Endodermal cell (in vitro differentiated cells): ENCODE results near the gene PXN. TPM values are rescaled to one million over a fixed set of nuclear protein-coding genes. Genes with fewer than 3 reads are reported as not detected.
A peak's percentile ranks its signal among the peaks of the same experiment; 100 is the strongest.

Experiments
- DNase-seq: peaks from one replicate; pipeline ENCODE4 v3.0.0-alpha.2; 2017
- H3K27ac ChIP-seq: 2 replicates; pipeline ENCODE4 v1.5.1; 2013; ENCODE audit warnings: mild to moderate bottlenecking, low read depth, low read length, moderate library complexity
- H3K27me3 ChIP-seq: 2 replicates; pipeline ENCODE4 v1.6.1; 2013; ENCODE audit warnings: mild to moderate bottlenecking, low read length, moderate library complexity; ENCODE audit not compliant: insufficient read depth, control insufficient read depth, poor library complexity, severe bottlenecking
- H3K36me3 ChIP-seq: 2 replicates; pipeline ENCODE4 v1.7.0; 2013; ENCODE audit warnings: mild to moderate bottlenecking, low read length, moderate library complexity; ENCODE audit not compliant: control insufficient read depth, insufficient read depth
- H3K4me1 ChIP-seq: one replicate; pipeline ENCODE4 v1.7.0; 2013; ENCODE audit warnings: low read length; ENCODE audit not compliant: control insufficient read depth, insufficient read depth
- H3K4me3 ChIP-seq: 2 replicates; pipeline ENCODE4 v1.5.1; 2013; ENCODE audit warnings: mild to moderate bottlenecking, low read length, moderate library complexity
- H3K9ac ChIP-seq: 2 replicates; pipeline ENCODE4 v1.6.1; 2013; ENCODE audit warnings: mild to moderate bottlenecking, low read length, moderate library complexity; ENCODE audit not compliant: poor library complexity, severe bottlenecking; ENCODE audit errors: extremely low read depth
- H3K9me3 ChIP-seq: 2 replicates; pipeline ENCODE4 v1.6.1; 2013; ENCODE audit warnings: mild to moderate bottlenecking, low read length, moderate library complexity; ENCODE audit not compliant: control insufficient read depth
- H3K27ac Mint-ChIP-seq: 2 replicates; pipeline ENCODE4 v1.8.0; 2020; ENCODE audit warnings: mixed read lengths
- H3K27me3 Mint-ChIP-seq: 2 replicates; pipeline ENCODE4 v1.8.0; 2021; ENCODE audit warnings: mild to moderate bottlenecking, mixed read lengths; ENCODE audit not compliant: insufficient read depth
- H3K36me3 Mint-ChIP-seq: 2 replicates; pipeline ENCODE4 v1.8.0; 2020; ENCODE audit warnings: low read depth, mixed read lengths
- H3K4me1 Mint-ChIP-seq: 2 replicates; pipeline ENCODE4 v1.8.0; 2020; ENCODE audit warnings: mixed read lengths
- H3K4me3 Mint-ChIP-seq: 2 replicates; pipeline ENCODE4 v1.8.0; 2020; ENCODE audit warnings: mild to moderate bottlenecking, moderate library complexity, mixed read lengths
- H3K9me3 Mint-ChIP-seq: 2 replicates; pipeline ENCODE4 v1.8.0; 2020; ENCODE audit warnings: mild to moderate bottlenecking, mixed read lengths
- CTCF ChIP-seq: fragments of 200-600 bp; sonication (generic); conservative IDR thresholded peaks from 2 replicates; pipeline ENCODE4 v1.5.0; 2021; ENCODE audit warnings: antibody characterized with exemption, mild to moderate bottlenecking
- WGBS, 2 experiments: methylation state at CpG; one replicate each; pipeline versions ENCODE4 v1.1.5 to v1.1.7; 2013; ENCODE audit warnings: missing lambda C conversion rate in 2 of 2, mixed read lengths in 1 of 2; ENCODE audit not compliant: insufficient coverage in 1 of 2, insufficient read length in 1 of 2; 5-methylcytosine and 5-hydroxymethylcytosine counted together
- total RNA-seq, 2 donors: library from RNA; stranded (reverse); fragmentation: NEBNext Ultra II Directional in 1 of 2; extraction: Animal tissue kit (Norgen Biotek cat#: 25700) in 1 of 2; gene quantifications; 2 replicates in 1 of 2; 3 replicates in 1 of 2; pipeline ENCODE4 v1.2.1, GENCODE V29; 2021

Gene PXN
- total RNA-seq, 2 donors from 2014 or later = 58.4 to 92.7 TPM

- Mint-ChIP-seq H3K27ac (peak overlapping the region; percentile 77), H3K4me1 (peaks cover 13% of the 10 kb centered on the region), H3K27me3 (no peaks in the 10 kb centered on the region), H3K4me3 (no peak overlapping the region), H3K36me3 (peaks cover 53% of the 10 kb centered on the region), H3K9me3 (no peaks in the 10 kb centered on the region)
- H3K27ac ChIP-seq = peak overlapping the region; percentile 62
- 80 to 87% methylated on average over 1 to 10 of the region's 10 CpGs for WGBS, 2 experiments
- no peak overlapping the region for H3K9ac ChIP-seq
- H3K4me1 ChIP-seq = peaks cover 15% of the 10 kb centered on the region
- H3K27me3 ChIP-seq = no peaks in the 10 kb centered on the region
- DNase-seq = no peak
- H3K4me3 ChIP-seq = no peak overlapping the region
- H3K36me3 ChIP-seq = peaks cover 60% of the 10 kb centered on the region
- TF ChIP-seq CTCF = no peak
- H3K9me3 ChIP-seq = no peaks in the 10 kb centered on the region
Measured at GRCh38 chr12:120220838-120221575, 44.5 kb downstream of the PXN start.

DNA sequence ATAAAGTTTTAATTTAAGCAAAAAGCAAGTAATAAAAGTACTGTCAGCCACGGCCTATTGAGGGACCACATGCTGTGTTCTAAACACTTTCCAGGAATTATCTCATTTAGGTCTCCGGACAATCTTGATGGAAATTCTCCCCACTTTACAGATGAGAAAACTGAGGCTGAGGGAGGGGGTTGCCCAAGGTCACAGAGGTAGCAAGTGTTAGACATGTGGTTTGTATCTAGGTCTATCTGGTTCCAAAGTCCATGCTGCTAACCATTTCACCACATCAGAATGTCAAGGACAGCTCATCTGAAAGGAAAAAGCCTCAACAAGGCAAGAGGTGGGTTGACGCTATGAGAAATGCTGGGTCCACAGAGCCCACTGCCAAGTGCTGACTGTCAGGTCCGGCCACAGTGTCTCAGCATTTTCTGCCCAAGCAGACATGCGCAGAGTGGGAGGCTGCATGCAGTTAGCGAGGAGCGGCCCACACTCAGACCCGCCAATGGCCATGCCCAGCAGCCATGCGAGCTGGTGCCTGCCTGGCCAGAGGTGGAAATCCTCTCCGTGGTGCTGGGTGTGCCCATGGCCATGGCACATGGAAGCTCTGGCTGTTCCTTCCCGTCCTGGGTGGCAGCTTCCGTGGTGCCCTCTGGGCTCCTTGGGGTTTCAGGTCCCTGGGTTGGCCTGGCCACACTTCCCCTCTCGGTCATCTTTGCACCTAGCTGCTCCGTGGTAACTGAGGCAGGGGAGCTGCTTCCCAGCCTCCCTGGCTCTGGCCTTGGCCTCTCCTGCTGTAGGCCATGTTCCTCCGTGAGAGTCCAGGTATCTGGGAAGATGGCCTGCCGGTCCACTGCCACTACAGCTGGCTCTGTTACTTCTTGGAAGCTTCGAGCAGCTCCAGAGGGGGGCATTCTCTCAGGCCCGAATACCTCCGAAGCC lies 46.6 kb downstream of the PXN start:
- no peak for DNase-seq
- H3K27ac ChIP-seq = no peak overlapping the region
- no peaks in the 10 kb centered on the region for H3K9me3 ChIP-seq
- H3K4me3 Mint-ChIP-seq = no peak overlapping the region
- peaks cover 56% of the 10 kb centered on the region for H3K36me3 Mint-ChIP-seq
- no peak overlapping the region for H3K9ac ChIP-seq
- H3K27ac Mint-ChIP-seq = no peak overlapping the region
- no peaks in the 10 kb centered on the region for H3K9me3 Mint-ChIP-seq
- H3K4me3 ChIP-seq = no peak overlapping the region
- H3K36me3 ChIP-seq = peaks cover 55% of the 10 kb centered on the region
- H3K27me3 Mint-ChIP-seq = no peaks in the 10 kb centered on the region
- no peaks in the 10 kb centered on the region for H3K4me1 ChIP-seq
- 94 to 96% methylated on average over 16 to 19 of the region's 19 CpGs for WGBS, 2 experiments
- no peaks in the 10 kb centered on the region for H3K4me1 Mint-ChIP-seq
- H3K27me3 ChIP-seq = no peaks in the 10 kb centered on the region
- TF ChIP-seq CTCF = no peak

DNA sequence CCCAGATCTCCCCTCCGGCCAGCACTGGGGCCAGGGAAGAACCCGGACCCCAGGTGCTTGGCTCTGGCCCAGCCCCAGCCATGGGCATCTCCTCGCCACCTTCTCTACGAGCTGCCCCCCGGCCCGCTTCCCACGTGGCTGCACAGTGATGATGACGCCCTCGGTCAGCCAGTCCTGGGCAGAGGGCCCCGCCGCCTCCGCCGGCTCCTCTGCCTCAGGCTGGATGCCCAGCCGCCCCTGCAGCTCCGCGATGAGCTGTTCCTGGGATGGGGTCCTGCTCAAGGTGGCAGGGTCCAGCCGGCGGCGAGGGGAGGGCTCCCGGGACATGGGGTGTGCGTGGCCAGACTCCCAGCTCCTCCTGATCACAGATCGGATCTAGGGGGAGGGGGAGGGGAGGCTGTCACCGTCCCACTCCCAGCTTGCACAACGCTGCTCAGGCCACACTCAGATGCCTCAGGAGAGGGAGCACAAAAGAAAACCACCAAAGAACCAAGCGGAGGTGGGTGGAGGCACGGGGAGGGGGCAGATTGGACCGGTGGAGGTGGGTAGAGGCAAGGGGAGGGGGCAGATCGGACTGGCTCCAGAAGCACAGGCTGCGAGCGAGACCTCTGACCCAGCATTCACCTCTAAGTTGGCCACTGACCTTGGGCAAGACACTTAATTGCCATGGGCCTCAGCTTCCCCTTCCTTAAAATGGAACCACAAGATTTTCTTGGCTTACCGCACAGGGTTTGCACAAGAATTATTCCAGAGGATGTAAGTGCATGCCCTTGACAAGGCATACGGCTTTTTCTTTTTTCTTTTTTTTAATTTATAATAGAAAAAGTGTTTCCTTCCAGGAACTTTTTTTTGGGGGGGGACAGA lies 48.6 kb downstream of the PXN start:
- peaks cover 50% of the 10 kb centered on the region for H3K36me3 ChIP-seq
- Mint-ChIP-seq H3K4me3 (no peak overlapping the region), H3K27ac (no peak overlapping the region), H3K36me3 (peaks cover 53% of the 10 kb centered on the region), H3K27me3 (no peaks in the 10 kb centered on the region), H3K9me3 (no peaks in the 10 kb centered on the region), H3K4me1 (no peaks in the 10 kb centered on the region)
- H3K27me3 ChIP-seq = no peaks in the 10 kb centered on the region
- WGBS, 2 experiments = 88 to 92% methylated on average over 9 to 31 of the region's 32 CpGs
- TF ChIP-seq CTCF = no peak
- H3K4me1 ChIP-seq = no peaks in the 10 kb centered on the region
- no peaks in the 10 kb centered on the region for H3K9me3 ChIP-seq
- no peak overlapping the region for H3K4me3 ChIP-seq
- DNase-seq = no peak
- no peak overlapping the region for H3K27ac ChIP-seq
- H3K9ac ChIP-seq = no peak overlapping the region
